ENCODE results near the gene LRRC3C.
"Not testable (repeated sequence)": the region's sequence is repeated elsewhere in the genome, so short reads cannot be mapped to it uniquely, and the experiment has no call there.

LRRC3C gene

GRCh38 chr17:39946551-39947330, 19.2 kb downstream of the LRRC3C start:
- H3K27ac ChIP-seq (replicated peaks): no peak overlapping the region
- TF ChIP-seq POLR2AphosphoS5 (IDR thresholded peaks at IDR 0.05; ENCODE audit: low read depth) (no peak), CTCF (IDR thresholded peaks at IDR 0.05; ENCODE audit: insufficient read depth, low read length) (no peak), GABPA (IDR thresholded peaks at IDR 0.05; ENCODE audit: low read depth) (no peak), SPI1 (IDR thresholded peaks at IDR 0.05; ENCODE audit: borderline replicate concordance, low read depth) (no peak), REST (IDR thresholded peaks at IDR 0.05; ENCODE audit: insufficient replicate concordance, low read depth) (no peak)
- no peaks in the 10 kb centered on the region for H3K27me3 ChIP-seq (ENCODE audit: insufficient read depth, poor library complexity, severe bottlenecking)

GRCh38 chr17:39948489-39948828, 20.9 kb downstream of the LRRC3C start:
- H3K27ac ChIP-seq (replicated peaks): peak overlapping the region; percentile 29
- not testable (repeated sequence) for H3K27me3 ChIP-seq (ENCODE audit: insufficient read depth, poor library complexity, severe bottlenecking); H3K4me3 ChIP-seq (replicated peaks; ENCODE audit: insufficient read depth, low read length)
- peak in 1 of 2 experiments; percentile 22 for DNase-seq (ENCODE audit: low read depth in 1 of 2, low spot score in 1 of 2)

More at GRCh38 chr17:39946551-39947330, 19.2 kb downstream of the LRRC3C start:
- H3K4me3 ChIP-seq (replicated peaks; ENCODE audit: insufficient read depth, low read length): no peak overlapping the region
- DNase-seq (ENCODE audit: low read depth in 1 of 2, low spot score in 1 of 2): no peak

GRCh38 chr17:39949028-39949427, 21.5 kb downstream of the LRRC3C start:
- no peak for DNase-seq (ENCODE audit: low read depth in 1 of 2, low spot score in 1 of 2)
- H3K4me3 ChIP-seq (replicated peaks; ENCODE audit: insufficient read depth, low read length): no peak overlapping the region
- peak overlapping the region; percentile 29 for H3K27ac ChIP-seq (replicated peaks)
- no peak for TF ChIP-seq SPI1 (IDR thresholded peaks at IDR 0.05; ENCODE audit: borderline replicate concordance, low read depth)
- H3K27me3 ChIP-seq (ENCODE audit: insufficient read depth, poor library complexity, severe bottlenecking): no peaks in the 10 kb centered on the region

GRCh38 chr17:39950871-39951348, 23.4 kb downstream of the LRRC3C start:
- no peak overlapping the region for H3K4me3 ChIP-seq (replicated peaks; ENCODE audit: insufficient read depth, low read length)
- DNase-seq (ENCODE audit: low read depth in 1 of 2, low spot score in 1 of 2): no peak
- no peak overlapping the region for H3K27ac ChIP-seq (replicated peaks)
- H3K27me3 ChIP-seq (ENCODE audit: insufficient read depth, poor library complexity, severe bottlenecking): no peaks in the 10 kb centered on the region
- no peak for TF ChIP-seq REST (IDR thresholded peaks at IDR 0.05; ENCODE audit: insufficient replicate concordance, low read depth)
- TF ChIP-seq SPI1 (IDR thresholded peaks at IDR 0.05; ENCODE audit: borderline replicate concordance, low read depth): no peak
- no peak for TF ChIP-seq GABPA (IDR thresholded peaks at IDR 0.05; ENCODE audit: low read depth)
- TF ChIP-seq CTCF (IDR thresholded peaks at IDR 0.05; ENCODE audit: insufficient read depth, low read length): no peak
- no peak for TF ChIP-seq POLR2AphosphoS5 (IDR thresholded peaks at IDR 0.05; ENCODE audit: low read depth)

Data from HL-60 (cell line).